Immature natural killer cell (primary cell): ENCODE measurements around the gene TMEM131L. TPM values are rescaled to one million over a fixed set of nuclear protein-coding genes. Genes with fewer than 3 reads are reported as not detected.
A peak's percentile ranks its signal among the peaks of the same experiment; 100 is the strongest.

ENCODE experiments used
- DNase-seq, 3 donors: peaks; one replicate each; pipeline ENCODE4 v3.0.0; 2022; ENCODE audit warnings: mixed read lengths in 1 of 3
- H3K27ac Mint-ChIP-seq, 6 donors: one replicate each; pipeline ENCODE4 v1.8.0; 2020; ENCODE audit warnings: mixed read lengths in 6 of 6, mild to moderate bottlenecking in 5 of 6, inconsistent platforms in 4 of 6, moderate library complexity in 3 of 6
- H3K27me3 Mint-ChIP-seq, 3 donors: one replicate each; pipeline ENCODE4 v1.8.0; 2020 to 2021; ENCODE audit warnings: low read depth in 3 of 3, mild to moderate bottlenecking in 3 of 3, mixed read lengths in 3 of 3, moderate library complexity in 3 of 3, inconsistent platforms in 1 of 3
- H3K36me3 Mint-ChIP-seq, 3 donors: one replicate each; pipeline ENCODE4 v1.8.0; 2020; ENCODE audit warnings: mixed read lengths in 3 of 3, inconsistent platforms in 2 of 3, mild to moderate bottlenecking in 2 of 3
- H3K4me1 Mint-ChIP-seq, 2 donors: one replicate each; pipeline ENCODE4 v1.8.0; 2020; ENCODE audit warnings: inconsistent platforms in 2 of 2, mild to moderate bottlenecking in 2 of 2, mixed read lengths in 2 of 2, moderate library complexity in 1 of 2
- H3K4me3 Mint-ChIP-seq, 5 donors: one replicate each; pipeline ENCODE4 v1.8.0; 2020; ENCODE audit warnings: mild to moderate bottlenecking in 5 of 5, mixed read lengths in 5 of 5, inconsistent platforms in 3 of 5, moderate library complexity in 3 of 5
- H3K9me3 Mint-ChIP-seq, 6 donors: one replicate each; pipeline ENCODE4 v1.8.0; 2020; ENCODE audit warnings: mild to moderate bottlenecking in 6 of 6, mixed read lengths in 6 of 6, inconsistent platforms in 4 of 6, moderate library complexity in 3 of 6
- polyA plus RNA-seq, 3 donors: library from polyadenylated mRNA; unstranded; fragments of 300-500 nt; fragmentation: Illumina TruSeq; gene quantifications; one replicate each; pipeline ENCODE4 v1.2.3, GENCODE V29; 2021

The TMEM131L gene
- polyA plus RNA-seq, 3 donors from 2014 or later, result 9.3 to 32.4 (median 20.6) TPM

GRCh38 chr4:153610623-153611376 is 144.6 kb downstream of the TMEM131L start:
- no peak overlapping the region for H3K4me3 Mint-ChIP-seq
- no peaks in the 10 kb centered on the region for H3K9me3 Mint-ChIP-seq
- H3K36me3 Mint-ChIP-seq, result peaks cover 25 to 56% (median 26%) of the 10 kb centered on the region in 3 donors
- H3K27ac Mint-ChIP-seq, result peak overlapping the region in 3 of 6 donors; percentile 9 to 42 (median 30)
- H3K4me1 Mint-ChIP-seq, result peaks cover 20 to 67% of the 10 kb centered on the region in 2 donors
- H3K27me3 Mint-ChIP-seq, result peaks cover 0 to 8% (median 4%) of the 10 kb centered on the region in 3 donors
- DNase-seq, result no peak

GRCh38 chr4:153611679-153612078 is 145.5 kb downstream of the TMEM131L start:
- Mint-ChIP-seq H3K27ac (peak overlapping the region in 2 of 6 donors; percentile 37 to 61), H3K36me3 (peaks cover 19 to 52% (median 25%) of the 10 kb centered on the region in 3 donors), H3K9me3 (no peaks in the 10 kb centered on the region), H3K27me3 (peaks cover 0 to 6% (median 4%) of the 10 kb centered on the region in 3 donors), H3K4me1 (peaks cover 22 to 65% of the 10 kb centered on the region in 2 donors), H3K4me3 (no peak overlapping the region)
- no peak for DNase-seq

GRCh38 chr4:153612878-153613277 is 146.7 kb downstream of the TMEM131L start:
- DNase-seq, result no peak
- H3K27me3 Mint-ChIP-seq, result peaks cover 0 to 6% (median 4%) of the 10 kb centered on the region in 3 donors
- H3K27ac Mint-ChIP-seq, result peak overlapping the region in 2 of 6 donors; percentile 10 to 18
- H3K36me3 Mint-ChIP-seq, result peaks cover 25 to 54% (median 25%) of the 10 kb centered on the region in 3 donors
- H3K4me1 Mint-ChIP-seq, result peaks cover 22 to 65% of the 10 kb centered on the region in 2 donors
- H3K9me3 Mint-ChIP-seq, result no peaks in the 10 kb centered on the region
- H3K4me3 Mint-ChIP-seq, result no peak overlapping the region

- Mint-ChIP-seq H3K4me3 (no peak overlapping the region), H3K36me3 (peaks cover 28 to 57% (median 30%) of the 10 kb centered on the region in 3 donors), H3K9me3 (no peaks in the 10 kb centered on the region), H3K27ac (peak overlapping the region in 3 of 6 donors; percentile 17 to 57 (median 28)), H3K4me1 (peaks cover 21 to 45% of the 10 kb centered on the region in 2 donors), H3K27me3 (peaks cover 0 to 4% (median 1%) of the 10 kb centered on the region in 3 donors)
- no peak for DNase-seq
Measured at GRCh38 chr4:153616006-153616555, 149.9 kb downstream of the TMEM131L start.

GRCh38 chr4:153618833-153619232 is 152.7 kb downstream of the TMEM131L start:
- Mint-ChIP-seq H3K27ac (peak overlapping the region in 2 of 6 donors; percentile 44 to 74), H3K27me3 (peaks cover 0 to 4% (median 2%) of the 10 kb centered on the region in 3 donors), H3K9me3 (no peaks in the 10 kb centered on the region), H3K4me3 (no peak overlapping the region), H3K36me3 (peaks cover 22 to 66% (median 26%) of the 10 kb centered on the region in 3 donors), H3K4me1 (peaks cover 25 to 34% of the 10 kb centered on the region in 2 donors)
- no peak for DNase-seq

GRCh38 chr4:153619811-153620210 is 153.7 kb downstream of the TMEM131L start:
- peak overlapping the region in 3 of 6 donors; percentile 34 to 70 (median 68) for H3K27ac Mint-ChIP-seq
- H3K27me3 Mint-ChIP-seq, result peaks cover 0 to 2% (median 2%) of the 10 kb centered on the region in 3 donors
- H3K36me3 Mint-ChIP-seq, result peaks cover 19 to 63% (median 23%) of the 10 kb centered on the region in 3 donors
- H3K4me1 Mint-ChIP-seq, result peaks cover 20 to 25% of the 10 kb centered on the region in 2 donors
- H3K4me3 Mint-ChIP-seq, result no peak overlapping the region
- DNase-seq, result no peak
- no peaks in the 10 kb centered on the region for H3K9me3 Mint-ChIP-seq

- Mint-ChIP-seq H3K27ac (peak overlapping the region in 5 of 6 donors; percentile 6 to 51 (median 26)), H3K27me3 (peaks cover 0 to 2% (median 2%) of the 10 kb centered on the region in 3 donors), H3K4me1 (peaks cover 15 to 19% of the 10 kb centered on the region in 2 donors), H3K36me3 (peaks cover 15 to 62% (median 23%) of the 10 kb centered on the region in 3 donors), H3K4me3 (no peak overlapping the region), H3K9me3 (no peaks in the 10 kb centered on the region)
- DNase-seq, result no peak
Measured at GRCh38 chr4:153620352-153620751, 154.2 kb downstream of the TMEM131L start.

- H3K4me1 Mint-ChIP-seq, result peaks cover 6 to 8% of the 10 kb centered on the region in 2 donors
- peaks cover 0 to 2% (median 0%) of the 10 kb centered on the region in 3 donors for H3K27me3 Mint-ChIP-seq
- peaks cover 14 to 67% (median 34%) of the 10 kb centered on the region in 3 donors for H3K36me3 Mint-ChIP-seq
- no peak for DNase-seq
- no peaks in the 10 kb centered on the region for H3K9me3 Mint-ChIP-seq
- H3K27ac Mint-ChIP-seq, result no peak overlapping the region
- H3K4me3 Mint-ChIP-seq, result no peak overlapping the region
Measured at GRCh38 chr4:153622093-153622492, 155.9 kb downstream of the TMEM131L start.

GRCh38 chr4:153622778-153623240 is 156.6 kb downstream of the TMEM131L start:
- Mint-ChIP-seq H3K36me3 (peaks cover 10 to 63% (median 38%) of the 10 kb centered on the region in 3 donors), H3K27me3 (peaks cover 0 to 4% (median 0%) of the 10 kb centered on the region in 3 donors), H3K4me3 (no peak overlapping the region), H3K9me3 (no peaks in the 10 kb centered on the region), H3K27ac (peak overlapping the region in 3 of 6 donors; percentile 23 to 48 (median 36)), H3K4me1 (peaks cover 6 to 8% of the 10 kb centered on the region in 2 donors)
- no peak for DNase-seq

DNA sequence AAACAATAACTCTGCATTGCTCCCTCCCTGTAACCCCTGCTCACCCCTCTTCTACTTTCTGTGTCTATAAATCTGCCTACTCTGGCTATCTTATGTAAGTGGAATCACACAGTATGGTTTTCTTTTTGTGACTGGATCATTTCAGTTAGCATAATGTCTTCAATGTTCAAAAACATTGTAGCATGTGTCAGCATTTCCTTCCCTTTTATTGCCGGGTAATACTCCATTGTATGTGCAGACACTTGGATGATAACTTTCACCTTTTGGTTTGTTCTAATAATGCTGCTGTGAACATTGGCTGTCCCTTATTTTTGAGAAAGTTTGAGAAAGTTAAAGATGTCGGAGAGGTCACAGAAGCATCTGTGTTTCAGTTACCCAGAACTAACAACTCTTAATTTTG is 157.3 kb downstream of the TMEM131L start:
- Mint-ChIP-seq H3K27me3 (peaks cover 0 to 4% (median 0%) of the 10 kb centered on the region in 3 donors), H3K4me1 (peaks cover 6 to 8% of the 10 kb centered on the region in 2 donors), H3K9me3 (no peaks in the 10 kb centered on the region), H3K36me3 (peaks cover 13 to 65% (median 43%) of the 10 kb centered on the region in 3 donors), H3K4me3 (no peak overlapping the region), H3K27ac (peak overlapping the region in 5 of 6 donors; percentile 10 to 69 (median 30))
- no peak for DNase-seq

DNA sequence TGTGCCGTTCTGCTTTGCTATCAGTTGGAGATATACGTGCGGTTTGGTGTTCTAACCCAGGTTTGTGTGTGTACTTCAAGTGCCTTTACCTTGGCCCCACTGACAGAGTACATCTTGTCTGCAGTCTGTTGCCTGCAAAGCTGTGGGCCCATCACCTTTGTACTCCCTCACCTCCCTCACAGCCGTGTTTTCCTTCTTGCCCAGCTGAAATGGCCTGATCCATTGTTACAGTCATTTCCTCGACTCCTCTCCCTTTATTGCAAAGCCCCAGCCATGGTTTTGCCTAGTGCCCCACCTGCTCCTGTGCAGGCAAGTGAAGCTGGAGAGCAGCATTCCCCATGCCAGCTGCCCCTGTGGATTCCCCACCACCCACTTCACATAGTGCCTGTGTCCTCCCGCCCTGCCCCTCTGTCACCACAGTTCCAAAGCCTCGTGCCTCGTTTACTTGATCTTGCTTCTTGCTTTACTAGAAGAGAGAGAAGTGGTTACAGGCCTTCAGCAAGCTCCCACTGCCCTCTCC is 162.7 kb downstream of the TMEM131L start:
- H3K27ac Mint-ChIP-seq, result peak overlapping the region in 1 of 6 donors; percentile 29
- peaks cover 40 to 74% (median 47%) of the 10 kb centered on the region in 3 donors for H3K36me3 Mint-ChIP-seq
- peaks cover 0 to 2% of the 10 kb centered on the region in 2 donors for H3K4me1 Mint-ChIP-seq

DNA sequence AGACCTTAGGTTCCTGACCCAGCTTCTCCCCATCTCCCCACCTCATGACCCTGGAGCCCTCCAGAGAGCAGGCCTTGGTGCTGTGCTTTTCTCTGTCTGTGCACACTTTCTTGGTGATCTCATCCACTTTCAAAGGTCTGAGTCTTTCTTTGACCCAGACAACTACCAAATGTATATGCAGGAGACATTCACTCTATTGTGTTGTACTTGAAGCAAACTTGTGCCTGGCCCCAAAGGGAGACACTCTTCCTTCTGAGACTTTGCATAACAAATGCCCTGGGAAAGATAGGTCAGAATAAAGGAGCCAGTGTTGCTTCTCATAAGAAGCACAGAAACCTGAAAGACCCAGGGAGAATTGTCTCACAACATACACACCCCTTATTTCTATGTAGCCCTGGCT is 163.6 kb downstream of the TMEM131L start:
- no peak overlapping the region for H3K4me3 Mint-ChIP-seq
- H3K27ac Mint-ChIP-seq, result peak overlapping the region in 4 of 6 donors; percentile 4 to 65 (median 26)
- no peaks in the 10 kb centered on the region for H3K9me3 Mint-ChIP-seq
- peaks cover 4 to 12% (median 6%) of the 10 kb centered on the region in 3 donors for H3K27me3 Mint-ChIP-seq
- DNase-seq, result no peak
- H3K4me1 Mint-ChIP-seq, result peaks cover 0 to 2% of the 10 kb centered on the region in 2 donors
- peaks cover 39 to 77% (median 51%) of the 10 kb centered on the region in 3 donors for H3K36me3 Mint-ChIP-seq

More for the DNA sequence above, 162.7 kb downstream of the TMEM131L start:
- H3K27me3 Mint-ChIP-seq, result peaks cover 4 to 7% (median 6%) of the 10 kb centered on the region in 3 donors
- DNase-seq, result no peak
- no peaks in the 10 kb centered on the region for H3K9me3 Mint-ChIP-seq
- H3K4me3 Mint-ChIP-seq, result no peak overlapping the region

- no peak for DNase-seq
- Mint-ChIP-seq H3K36me3 (peaks cover 40 to 77% (median 41%) of the 10 kb centered on the region in 3 donors), H3K27ac (peak overlapping the region in 2 of 6 donors; percentile 26 to 72), H3K27me3 (peaks cover 4 to 11% (median 10%) of the 10 kb centered on the region in 3 donors), H3K4me3 (no peak overlapping the region), H3K4me1 (peaks cover 0 to 2% of the 10 kb centered on the region in 2 donors), H3K9me3 (no peaks in the 10 kb centered on the region)
Measured at GRCh38 chr4:153634738-153635353, 168.7 kb downstream of the TMEM131L start.
